ENCODE data around the gene SEPTIN8. TPM values are rescaled to one million over a fixed set of nuclear protein-coding genes. Genes with fewer than 3 reads are reported as not detected.
A peak's percentile ranks its signal among the peaks of the same experiment; 100 is the strongest.

The SEPTIN8 gene
- total and polyA plus RNA-seq, 11 donors: 11.0 to 47.6 (median 33.6) TPM

GRCh38 chr5:132778129-132778528 lies 1.1 kb upstream of the SEPTIN8 start:
- peak overlapping the region in 9 of 12 donors; percentile 72 to 92 (median 85) for H3K27ac ChIP-seq
- 53 to 86% (median 67%) methylated on average over 4 of the region's 4 CpGs for WGBS, 4 donors
- H3K4me1 ChIP-seq: peaks cover 0 to 49% (median 26%) of the 10 kb centered on the region in 12 donors
- no peaks in the 10 kb centered on the region for H3K9me3 ChIP-seq
- TF ChIP-seq POLR2A (IDR thresholded peaks at IDR 0.05): no peak
- TF ChIP-seq, protein P1, sequence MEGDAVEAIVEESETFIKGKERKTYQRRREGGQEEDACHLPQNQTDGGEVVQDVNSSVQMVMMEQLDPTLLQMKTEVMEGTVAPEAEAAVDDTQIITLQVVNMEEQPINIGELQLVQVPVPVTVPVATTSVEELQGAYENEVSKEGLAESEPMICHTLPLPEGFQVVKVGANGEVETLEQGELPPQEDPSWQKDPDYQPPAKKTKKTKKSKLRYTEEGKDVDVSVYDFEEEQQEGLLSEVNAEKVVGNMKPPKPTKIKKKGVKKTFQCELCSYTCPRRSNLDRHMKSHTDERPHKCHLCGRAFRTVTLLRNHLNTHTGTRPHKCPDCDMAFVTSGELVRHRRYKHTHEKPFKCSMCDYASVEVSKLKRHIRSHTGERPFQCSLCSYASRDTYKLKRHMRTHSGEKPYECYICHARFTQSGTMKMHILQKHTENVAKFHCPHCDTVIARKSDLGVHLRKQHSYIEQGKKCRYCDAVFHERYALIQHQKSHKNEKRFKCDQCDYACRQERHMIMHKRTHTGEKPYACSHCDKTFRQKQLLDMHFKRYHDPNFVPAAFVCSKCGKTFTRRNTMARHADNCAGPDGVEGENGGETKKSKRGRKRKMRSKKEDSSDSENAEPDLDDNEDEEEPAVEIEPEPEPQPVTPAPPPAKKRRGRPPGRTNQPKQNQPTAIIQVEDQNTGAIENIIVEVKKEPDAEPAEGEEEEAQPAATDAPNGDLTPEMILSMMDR (IDR thresholded peaks at IDR 0.05): no peak
- intact Hi-C loops (cut with DNase I): loop anchor here in 3 of 10 donors (5.0 kb wide), 4 partner anchors 34 to 89 kb away; partner anchors contain the start of genes GDF9 (in 1 of the 3), KIF3A (in 1 of the 3), SOWAHA (in 1 of the 3) and UQCRQ (in 1 of the 3)
- ATAC-seq: no peak
- H3K4me3 ChIP-seq: peak overlapping the region in 11 of 12 donors; percentile 65 to 98 (median 92)
- no peaks in the 10 kb centered on the region for H3K36me3 ChIP-seq
- peaks cover 0 to 4% (median 0%) of the 10 kb centered on the region in 9 donors for H3K27me3 ChIP-seq
- DNase-seq: no peak

DNA sequence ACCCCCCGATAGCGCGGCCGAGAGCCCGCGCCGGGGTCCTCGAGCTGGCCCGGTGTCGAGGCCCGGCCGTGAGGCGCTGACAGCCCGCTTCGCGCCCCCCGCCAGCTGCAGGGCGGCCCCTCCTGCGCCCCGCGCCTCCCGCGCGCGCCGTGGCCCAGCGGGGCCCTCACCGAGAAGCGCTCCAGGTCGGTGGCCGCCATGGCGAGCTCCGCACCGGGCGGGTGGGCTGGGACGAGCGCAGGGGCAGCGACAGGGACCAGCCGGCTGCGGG lies 166 bp downstream of the SEPTIN8 start:
- TF ChIP-seq, protein P1 (IDR thresholded peaks at IDR 0.05): no peak
- TF ChIP-seq POLR2A (IDR thresholded peaks at IDR 0.05): no peak
- Histone ChIP-seq H3K36me3 (no peaks in the 10 kb centered on the region), H3K27me3 (peaks cover 0 to 4% (median 0%) of the 10 kb centered on the region in 9 donors), H3K9me3 (no peaks in the 10 kb centered on the region), H3K4me1 (peaks cover 0 to 57% (median 39%) of the 10 kb centered on the region in 12 donors), H3K4me3 (peak overlapping the region; percentile 65 to 98 (median 90)), H3K27ac (peak overlapping the region; percentile 72 to 92 (median 86))
- peak in 1 of 4 donors; percentile 13 for ATAC-seq
- intact Hi-C loops (cut with DNase I): loop anchor here in 3 of 10 donors (5.0 kb wide), 4 partner anchors 35 to 90 kb away; partner anchors contain the start of genes GDF9 (in 1 of the 3), KIF3A (in 1 of the 3), SOWAHA (in 1 of the 3) and UQCRQ (in 1 of the 3)
- 0 to 4% (median 1%) methylated on average over 10 to 40 of the region's 40 CpGs; no CpG with 5 or more reads in 1 of the 4 donors for WGBS, 4 donors
- DNase-seq: peak in 1 of 5 donors; percentile 21

DNA sequence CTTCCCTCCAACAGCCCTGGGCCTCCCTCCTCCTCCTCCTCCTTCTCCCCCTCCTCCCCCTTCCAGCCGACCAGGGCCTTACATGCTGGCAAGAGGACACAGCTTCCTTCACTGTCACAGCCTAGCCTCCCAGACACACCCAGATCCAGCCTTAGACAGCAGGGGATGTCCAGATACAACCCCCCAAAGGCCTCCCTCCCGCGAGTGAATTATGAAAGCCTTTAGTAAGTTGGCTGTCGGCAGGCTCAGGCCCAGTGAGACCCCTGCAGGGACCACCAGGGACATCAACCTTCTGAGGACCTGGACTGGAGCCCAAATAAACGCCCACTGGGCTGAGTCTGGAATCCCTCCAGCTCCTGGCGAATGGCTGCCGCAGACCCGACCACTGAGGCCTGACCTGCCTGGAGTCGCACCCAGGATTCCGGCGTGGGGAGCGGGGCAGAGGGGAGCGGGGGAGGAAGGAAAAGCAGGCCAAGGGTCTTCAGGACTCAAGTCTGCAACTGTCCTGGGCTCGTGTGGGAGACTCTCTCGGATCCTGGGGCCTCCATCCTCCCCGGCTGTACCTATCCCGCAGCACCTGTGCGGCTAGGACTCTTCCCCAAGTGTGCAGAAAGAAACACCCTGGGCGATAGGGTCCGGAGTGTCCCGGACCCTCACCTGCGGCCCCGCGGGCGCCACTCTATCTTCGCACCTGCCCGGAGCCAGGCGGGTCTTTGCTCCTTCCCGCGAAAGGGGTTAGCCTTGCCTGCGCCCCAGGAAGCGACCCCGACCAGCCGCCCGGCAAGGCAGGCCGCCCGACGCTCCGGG lies 705 bp downstream of the SEPTIN8 start:
- peaks cover 0 to 63% (median 44%) of the 10 kb centered on the region in 12 donors for H3K4me1 ChIP-seq
- peaks cover 0 to 4% (median 0%) of the 10 kb centered on the region in 9 donors for H3K27me3 ChIP-seq
- DNase-seq (peak in 4 of 5 donors; percentile 55 to 60 (median 58)), ATAC-seq (peak; percentile 22 to 67 (median 48))
- H3K27ac ChIP-seq: peak overlapping the region; percentile 72 to 92 (median 86)
- peak overlapping the region; percentile 65 to 98 (median 90) for H3K4me3 ChIP-seq
- no peaks in the 10 kb centered on the region for H3K36me3 ChIP-seq
- H3K9me3 ChIP-seq: no peaks in the 10 kb centered on the region
- no peak for TF ChIP-seq POLR2A (IDR thresholded peaks at IDR 0.05)
- TF ChIP-seq, protein P1 (IDR thresholded peaks at IDR 0.05): peak in 1 of 12 donors; percentile 3
- intact Hi-C loops (cut with DNase I): loop anchor here in 3 of 10 donors (5.0 kb wide), 4 partner anchors 36 to 91 kb away; partner anchors contain the start of genes GDF9 (in 1 of the 3), KIF3A (in 1 of the 3), SOWAHA (in 1 of the 3) and UQCRQ (in 1 of the 3)
- WGBS, 4 donors: 0 to 4% (median 3%) methylated on average over 10 to 39 of the region's 39 CpGs
